Stimulated activated CD8-positive, alpha-beta memory T cell treated with anti-CD3 and anti-CD28 coated beads, Interleukin-7, amount 100 ng/mL, for 4 hours (primary cell): ENCODE measurements around the gene DLG2.

Experiments
- DNase-seq, 2 donors: peaks; one replicate each; pipeline ENCODE4 v3.0.0-alpha.2; 2020; ENCODE audit warnings: low read depth in 2 of 2

Gene DLG2

DNA sequence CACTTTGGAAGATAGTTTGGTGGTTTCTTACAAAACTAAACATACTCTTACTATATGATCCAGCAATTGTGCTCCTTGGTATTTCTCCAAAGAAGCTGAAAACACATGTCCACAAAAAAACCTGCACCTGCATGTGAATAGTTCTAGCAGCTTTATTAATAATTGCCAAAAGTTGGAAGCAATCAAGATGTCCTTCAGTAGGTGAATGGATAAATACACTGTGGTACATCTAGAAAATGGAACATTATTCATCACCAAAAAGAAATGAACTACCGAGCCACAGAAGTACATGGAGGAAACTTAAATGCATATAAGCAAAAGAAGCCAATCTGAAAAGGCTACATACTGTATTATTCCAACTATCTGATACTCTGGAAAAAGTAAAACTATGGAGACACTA is 1771.9 kb downstream of the DLG2 start:
- no peak for DNase-seq

- DNase-seq, result no peak
These were observed 1774.2 kb downstream of the DLG2 start for GRCh38 chr11:83852775-83853442.

GRCh38 chr11:83852012-83852411 is 1775.1 kb downstream of the DLG2 start:
- DNase-seq, result no peak

DNA sequence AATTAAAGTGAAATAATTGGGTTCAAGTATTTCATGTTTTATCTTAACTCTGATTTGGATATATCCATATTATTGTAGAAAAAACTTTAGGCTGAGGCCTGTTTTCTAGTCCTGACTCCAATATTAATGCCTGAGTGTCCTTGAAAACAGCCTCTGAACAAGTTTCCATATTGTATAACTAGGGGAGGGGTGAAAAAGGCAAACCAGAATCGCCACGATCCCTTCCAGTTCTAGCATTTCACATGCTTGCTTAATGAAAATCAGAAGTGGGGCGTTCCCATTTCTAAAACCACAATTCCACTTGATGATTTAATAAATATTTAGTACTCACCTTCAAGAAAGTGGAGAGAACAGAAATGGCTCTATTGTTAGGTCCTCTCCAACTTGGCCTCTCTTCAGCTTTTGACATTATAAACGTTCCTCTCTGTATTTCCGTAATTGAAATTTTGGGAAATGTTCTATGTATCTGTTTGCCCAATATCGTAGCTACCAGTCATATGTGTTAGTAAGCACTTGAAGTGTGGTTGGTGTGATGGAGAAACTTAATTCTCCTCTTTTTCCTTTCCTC is 1779.6 kb downstream of the DLG2 start:
- DNase-seq, result no peak

DNA sequence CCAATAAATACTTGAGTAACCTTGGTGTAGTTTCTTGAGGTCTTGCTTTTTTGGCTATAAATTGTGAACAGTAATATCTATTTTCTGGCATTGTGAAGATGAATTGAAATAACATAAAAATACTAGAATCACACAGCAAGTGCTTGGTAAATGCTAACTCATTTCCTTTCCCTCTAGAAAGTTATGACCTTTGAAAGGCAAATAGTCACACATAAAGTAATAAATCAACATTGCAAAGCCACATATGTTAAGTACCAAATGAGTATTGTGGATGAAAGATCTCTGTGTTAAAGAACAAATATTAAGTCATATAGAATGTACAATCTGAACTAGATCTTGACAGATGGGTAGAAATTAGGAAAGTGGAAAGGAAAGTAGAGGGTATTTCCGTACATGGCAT is 1781.3 kb downstream of the DLG2 start:
- no peak for DNase-seq

GRCh38 chr11:83840326-83840725 is 1786.8 kb downstream of the DLG2 start:
- no peak for DNase-seq

GRCh38 chr11:83836883-83837654 is 1790.1 kb downstream of the DLG2 start:
- no peak for DNase-seq

GRCh38 chr11:83836065-83836464 is 1791.1 kb downstream of the DLG2 start:
- DNase-seq, result no peak

DNA sequence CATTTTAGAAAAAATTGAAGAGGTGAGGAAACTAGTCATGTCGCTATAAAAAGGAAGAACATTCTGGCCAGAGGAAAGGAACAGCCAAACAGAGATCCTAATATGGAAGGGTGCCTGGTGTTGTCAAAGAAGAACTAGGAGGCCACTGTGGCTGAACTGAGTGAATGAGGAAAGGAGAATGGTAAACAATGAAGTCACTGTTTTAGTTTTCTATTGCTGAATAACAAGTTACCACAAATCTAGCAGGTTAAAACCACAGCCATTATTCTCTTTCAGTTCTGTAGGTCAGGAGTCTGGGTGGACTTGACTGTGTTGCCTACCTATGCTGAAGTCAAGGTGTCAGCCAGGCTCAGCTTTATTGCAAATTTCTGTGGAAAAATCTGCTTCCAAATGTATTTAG is 1791.7 kb downstream of the DLG2 start:
- DNase-seq, result no peak

DNA sequence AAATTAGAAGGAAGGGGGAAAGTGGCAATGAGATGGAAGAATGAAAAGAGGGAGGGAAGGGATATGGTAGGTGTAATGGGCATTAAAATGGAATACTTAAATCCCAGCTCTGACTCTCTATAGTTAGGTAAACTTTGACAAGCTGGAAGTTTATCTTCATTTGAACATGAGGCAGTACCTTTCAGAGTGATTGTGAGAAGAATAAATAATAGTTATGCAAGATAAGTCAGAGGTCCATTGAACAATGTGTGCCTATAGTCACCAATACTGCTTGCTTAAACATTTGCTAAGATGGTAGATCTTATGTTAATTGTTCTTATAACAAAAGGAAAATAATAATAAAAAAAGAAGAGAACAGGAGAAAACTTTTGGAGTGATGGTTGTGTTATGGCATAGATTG is 1795.2 kb downstream of the DLG2 start:
- DNase-seq, result no peak

DNA sequence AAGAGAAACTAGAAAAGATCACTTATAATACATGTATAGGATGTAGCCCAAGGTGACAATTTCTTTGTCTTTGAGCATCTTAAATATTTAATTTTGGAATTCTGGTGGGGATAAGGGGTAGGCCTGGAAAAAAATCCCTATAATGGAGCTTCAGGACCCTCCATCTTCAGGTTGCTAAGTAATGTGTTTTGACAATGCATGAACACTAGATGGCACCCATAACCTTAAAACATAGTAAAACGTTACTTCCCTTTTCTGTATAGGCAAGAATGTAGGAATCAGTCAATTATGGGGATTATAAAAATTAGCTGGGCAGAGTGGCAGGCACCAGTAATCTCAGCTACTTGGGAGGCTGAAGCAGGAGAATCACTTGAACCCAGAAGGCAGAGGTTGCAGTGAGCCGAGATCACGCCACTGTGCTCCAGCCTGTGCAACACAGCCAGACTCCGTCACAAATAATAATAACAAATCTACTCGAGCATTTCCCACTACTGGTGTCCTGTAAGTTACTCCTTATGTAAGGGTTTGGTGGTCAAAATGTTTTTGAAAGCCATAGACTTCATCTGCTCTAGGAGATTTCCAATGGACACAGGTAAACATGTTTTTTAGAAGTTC is 1799.1 kb downstream of the DLG2 start:
- no peak for DNase-seq

DNA sequence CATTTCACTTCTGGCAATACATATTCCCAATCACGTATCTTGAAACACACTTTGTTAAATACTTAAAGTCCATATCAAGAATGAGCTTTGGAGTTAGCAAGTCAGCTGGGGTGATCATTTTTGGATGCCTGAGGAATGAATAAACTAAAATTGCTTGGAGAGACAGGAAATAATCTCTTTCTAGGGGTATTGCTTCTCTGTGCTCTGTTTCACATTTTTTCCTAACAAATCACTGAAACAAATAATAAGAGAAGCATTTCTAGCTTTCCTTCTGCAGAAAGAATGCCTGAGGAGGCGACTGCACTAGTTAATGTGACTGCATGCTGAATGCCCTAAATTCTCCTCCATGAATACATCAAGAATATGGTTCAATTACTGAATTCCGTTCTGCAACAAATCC is 1799.6 kb downstream of the DLG2 start:
- DNase-seq, result no peak

DNA sequence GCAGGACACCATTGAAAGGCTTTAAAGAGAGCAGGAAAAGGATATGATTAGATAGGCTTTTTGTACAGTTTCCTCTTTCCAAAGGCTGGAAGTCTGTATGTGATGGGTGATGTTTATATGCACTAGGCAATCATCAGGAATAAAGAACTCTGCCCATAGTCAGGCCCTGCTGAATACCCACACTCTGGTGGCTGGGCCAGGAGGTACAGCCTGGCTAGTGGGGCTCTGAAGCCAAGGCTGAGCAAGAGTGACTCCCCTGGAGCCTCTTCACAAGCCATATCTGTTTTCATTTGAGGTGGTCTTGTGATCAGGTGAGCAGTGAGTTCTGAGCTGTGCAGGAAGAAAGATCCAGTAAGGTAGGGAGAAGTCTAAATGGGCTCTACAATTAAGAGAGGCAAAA is 1801.1 kb downstream of the DLG2 start:
- no peak for DNase-seq

DNA sequence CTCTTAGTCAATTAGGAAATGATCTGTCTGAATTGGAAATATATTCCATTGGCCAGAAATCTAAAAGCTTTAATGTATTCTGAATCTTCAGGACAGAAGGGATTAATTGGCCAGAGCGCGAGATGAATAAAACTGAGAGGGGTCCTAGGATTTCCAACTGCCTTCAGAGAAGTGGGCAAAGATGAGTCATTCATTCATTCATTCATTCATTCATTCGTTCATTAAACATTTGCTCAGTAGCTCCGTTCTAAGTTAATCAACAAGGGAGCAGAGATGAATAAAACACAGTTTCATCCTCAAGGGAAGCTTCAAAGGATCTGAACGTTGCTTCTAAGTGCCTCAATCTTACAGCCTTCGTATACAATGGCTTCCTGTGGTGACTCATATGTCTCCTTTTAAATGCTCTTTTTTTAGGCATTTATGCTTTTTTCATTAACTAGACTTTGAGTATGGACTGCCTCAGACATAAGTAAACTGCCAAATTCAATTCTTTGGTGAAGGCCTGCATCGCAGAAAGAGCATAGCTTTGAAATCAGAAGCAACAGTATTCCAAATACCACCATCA is 1803.6 kb downstream of the DLG2 start:
- DNase-seq, result no peak

DNA sequence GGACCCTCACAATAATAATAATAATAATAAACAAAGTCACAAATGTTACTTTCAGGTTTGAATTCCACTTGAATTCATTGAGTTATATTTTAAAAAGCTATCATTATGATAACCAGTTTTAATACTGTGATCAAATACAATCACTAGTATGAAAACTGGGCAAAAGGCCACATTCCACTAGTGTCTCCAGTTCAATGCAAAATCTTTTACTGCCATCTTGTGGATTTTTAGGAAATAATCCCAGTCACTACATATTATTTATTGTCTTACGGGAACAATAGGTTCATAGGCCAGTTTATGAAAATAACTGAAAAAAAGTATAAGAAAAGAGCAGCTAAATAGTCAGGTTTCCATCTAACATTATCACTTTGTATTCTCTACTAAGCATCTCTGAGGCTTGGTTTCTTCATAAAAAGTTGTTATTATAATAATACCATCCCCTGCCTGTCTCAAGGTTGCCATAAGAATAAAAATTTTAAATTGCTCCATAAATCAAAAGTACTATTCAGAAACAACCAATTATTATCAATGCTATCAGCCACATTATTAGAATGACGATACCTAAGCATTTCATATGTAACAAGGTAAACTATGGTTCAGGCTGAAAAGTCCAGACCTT is 1807.1 kb downstream of the DLG2 start:
- no peak for DNase-seq

DNA sequence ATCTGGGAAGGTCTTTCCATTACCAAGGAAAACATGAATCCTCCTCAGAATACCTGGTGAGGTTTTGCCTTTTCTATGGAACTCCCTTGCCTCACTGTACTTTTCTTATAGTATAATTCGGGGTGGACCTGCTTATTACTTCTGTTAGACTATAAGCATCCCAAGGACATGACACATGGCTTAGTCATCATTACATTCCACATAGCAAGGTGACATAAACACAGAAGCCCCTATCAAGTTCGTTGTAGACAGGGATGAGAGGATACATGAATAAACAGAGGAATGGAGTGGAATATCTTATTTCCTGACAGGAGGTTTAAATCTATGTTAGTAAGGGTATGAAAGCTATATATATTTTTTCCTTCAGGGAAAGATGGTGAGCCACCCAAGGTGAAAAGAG is 1808.8 kb downstream of the DLG2 start:
- no peak for DNase-seq

GRCh38 chr11:83816572-83817187 is 1810.5 kb downstream of the DLG2 start:
- no peak for DNase-seq

DNA sequence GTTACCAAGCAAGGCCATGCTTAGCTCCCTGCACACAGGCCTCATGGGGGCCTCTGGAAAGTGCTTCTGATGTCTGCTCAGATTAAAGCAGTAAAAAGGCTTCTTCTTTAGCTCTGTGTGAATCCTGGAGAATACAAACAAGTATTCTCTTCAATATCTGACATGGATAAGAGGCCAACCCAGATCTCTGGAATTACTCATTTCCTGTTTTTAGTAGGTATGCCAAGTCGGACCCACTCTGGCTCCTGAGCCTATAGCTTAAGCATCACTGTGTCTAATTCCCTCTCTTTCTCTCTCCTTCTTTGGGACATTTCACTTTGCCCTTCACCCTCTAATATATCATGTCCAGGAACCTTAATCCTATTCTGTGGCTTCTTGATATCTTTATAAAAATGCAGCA is 1811.4 kb downstream of the DLG2 start:
- DNase-seq, result no peak

DNA sequence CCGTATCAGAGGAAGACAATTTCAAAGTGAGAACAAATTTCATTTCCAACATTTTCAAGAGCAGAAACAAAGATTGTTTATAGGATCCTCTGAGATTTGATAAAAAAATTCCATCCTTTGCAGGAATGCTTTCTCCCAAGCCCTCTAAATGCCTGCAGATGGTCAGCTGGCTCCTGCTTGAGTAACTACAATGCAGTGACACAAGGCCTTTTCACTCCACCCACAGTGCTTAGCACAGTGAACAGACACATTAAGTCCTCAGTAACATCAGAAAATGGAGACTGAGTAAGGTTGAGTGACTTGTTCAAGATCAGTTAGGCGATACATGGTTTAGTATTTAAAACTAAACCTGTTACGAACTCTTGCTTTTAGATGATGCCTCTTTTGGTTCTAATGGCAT is 1813.8 kb downstream of the DLG2 start:
- no peak for DNase-seq

DNA sequence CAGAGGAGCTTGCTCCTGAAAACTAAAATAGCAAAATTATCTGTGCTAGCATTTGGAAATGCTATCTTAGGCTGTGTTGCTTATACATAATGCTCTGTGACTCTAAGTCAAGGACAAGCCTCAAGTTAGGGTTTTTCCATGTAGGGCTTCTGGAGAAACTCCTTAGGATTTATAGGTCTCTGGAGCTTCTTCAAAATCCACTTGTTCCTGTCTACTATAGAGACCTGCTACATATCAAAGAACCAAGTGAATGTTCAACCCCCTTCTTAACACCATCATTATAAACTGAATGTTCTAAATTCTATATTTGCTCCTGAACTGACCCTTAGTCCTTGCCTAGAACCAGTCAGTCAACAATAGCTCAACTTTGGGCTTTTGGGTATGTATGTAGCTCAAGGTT is 1817.9 kb downstream of the DLG2 start:
- DNase-seq, result no peak

GRCh38 chr11:83801799-83802198 is 1825.3 kb downstream of the DLG2 start:
- DNase-seq, result no peak

DNA sequence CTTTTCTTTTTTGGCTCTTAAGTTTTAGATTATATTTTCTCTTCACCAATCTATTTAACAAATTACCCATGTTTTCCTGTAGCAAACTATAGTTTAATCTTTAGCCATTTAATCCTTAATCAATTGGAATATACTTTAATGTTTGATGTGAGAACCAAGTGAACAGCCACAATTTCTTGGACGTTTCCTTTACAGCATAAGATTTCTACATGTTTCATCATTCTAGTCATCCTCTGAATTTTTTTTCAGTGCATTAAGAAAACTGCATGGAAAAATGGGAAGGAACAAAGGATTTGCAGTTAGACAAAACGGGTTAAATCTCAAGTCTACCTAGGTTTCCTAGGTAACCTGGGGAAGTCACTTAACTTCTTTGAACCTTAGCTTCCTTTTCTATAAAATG is 1833.8 kb downstream of the DLG2 start:
- DNase-seq, result no peak
